ENCODE data around the gene DDAH1. TPM values are rescaled to one million over a fixed set of nuclear protein-coding genes. Genes with fewer than 3 reads are reported as not detected.

The DDAH1 gene
- total and polyA plus RNA-seq, 9 donors = 3.3 to 32.3 (median 11.7) TPM

DNA sequence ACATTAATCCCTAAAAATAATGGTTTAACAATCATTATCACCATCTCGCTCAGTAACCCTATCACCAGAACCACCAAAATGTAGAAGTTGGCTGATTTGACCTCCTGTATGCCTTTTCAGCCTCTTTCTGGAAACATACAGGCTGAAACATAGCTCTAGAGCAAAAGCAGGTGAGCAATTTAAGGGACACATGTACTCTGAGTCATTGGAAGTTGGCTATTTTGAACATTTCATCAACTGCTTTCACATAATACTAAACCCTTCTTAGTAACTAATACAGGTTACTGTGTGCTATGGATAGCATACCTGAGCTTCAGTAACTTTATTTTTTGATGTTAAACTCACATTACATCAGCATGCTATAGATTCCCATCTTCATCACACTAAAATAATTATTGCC is 19.8 kb upstream of the DDAH1 start:
- intact Hi-C loops (cut with DNase I) = no loop called here
- 94 to 99% (median 95%) methylated on average over 1 of the region's 1 CpG for WGBS, 3 donors
- TF ChIP-seq POLR2A (IDR thresholded peaks at IDR 0.05) = no peak
- TF ChIP-seq EP300 (IDR thresholded peaks at IDR 0.05) = no peak
- TF ChIP-seq, protein P1, sequence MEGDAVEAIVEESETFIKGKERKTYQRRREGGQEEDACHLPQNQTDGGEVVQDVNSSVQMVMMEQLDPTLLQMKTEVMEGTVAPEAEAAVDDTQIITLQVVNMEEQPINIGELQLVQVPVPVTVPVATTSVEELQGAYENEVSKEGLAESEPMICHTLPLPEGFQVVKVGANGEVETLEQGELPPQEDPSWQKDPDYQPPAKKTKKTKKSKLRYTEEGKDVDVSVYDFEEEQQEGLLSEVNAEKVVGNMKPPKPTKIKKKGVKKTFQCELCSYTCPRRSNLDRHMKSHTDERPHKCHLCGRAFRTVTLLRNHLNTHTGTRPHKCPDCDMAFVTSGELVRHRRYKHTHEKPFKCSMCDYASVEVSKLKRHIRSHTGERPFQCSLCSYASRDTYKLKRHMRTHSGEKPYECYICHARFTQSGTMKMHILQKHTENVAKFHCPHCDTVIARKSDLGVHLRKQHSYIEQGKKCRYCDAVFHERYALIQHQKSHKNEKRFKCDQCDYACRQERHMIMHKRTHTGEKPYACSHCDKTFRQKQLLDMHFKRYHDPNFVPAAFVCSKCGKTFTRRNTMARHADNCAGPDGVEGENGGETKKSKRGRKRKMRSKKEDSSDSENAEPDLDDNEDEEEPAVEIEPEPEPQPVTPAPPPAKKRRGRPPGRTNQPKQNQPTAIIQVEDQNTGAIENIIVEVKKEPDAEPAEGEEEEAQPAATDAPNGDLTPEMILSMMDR (IDR thresholded peaks at IDR 0.05) = no peak
- Histone ChIP-seq H3K9me3 (no peaks in the 10 kb centered on the region), H3K27ac (no peak overlapping the region), H3K27me3 (no peaks in the 10 kb centered on the region), H3K36me3 (no peaks in the 10 kb centered on the region), H3K4me1 (ENCODE audit: insufficient read depth) (no peaks in the 10 kb centered on the region), H3K4me3 (no peak overlapping the region)
- DNase-seq = no peak

DNA sequence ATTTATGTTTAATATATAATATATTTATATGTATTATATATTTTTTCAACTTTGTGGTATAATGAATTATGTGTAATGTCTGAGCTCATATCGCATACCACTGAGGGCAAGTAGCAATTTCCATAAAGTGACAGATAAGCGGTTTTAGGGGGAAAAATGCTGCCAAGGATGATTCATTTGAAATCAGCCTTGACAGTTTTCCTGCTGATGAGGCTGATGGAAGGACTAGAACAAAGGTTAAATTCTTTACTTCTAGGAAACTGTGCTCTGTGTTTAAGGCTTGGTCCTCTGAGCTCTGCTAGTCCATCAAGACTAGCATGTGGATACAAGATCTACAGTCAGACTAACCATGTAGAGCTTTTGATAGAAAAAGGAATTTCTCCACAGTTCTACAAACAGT is 19.3 kb upstream of the DDAH1 start:
- no peak for TF ChIP-seq POLR2A (IDR thresholded peaks at IDR 0.05)
- TF ChIP-seq, protein P1 (IDR thresholded peaks at IDR 0.05) = no peak
- no peak for TF ChIP-seq EP300 (IDR thresholded peaks at IDR 0.05)
- WGBS, 3 donors = 96 to 99% (median 97%) methylated on average over 2 of the region's 2 CpGs
- intact Hi-C loops (cut with DNase I) = no loop called here
- Histone ChIP-seq H3K36me3 (no peaks in the 10 kb centered on the region), H3K4me1 (ENCODE audit: insufficient read depth) (no peaks in the 10 kb centered on the region), H3K27ac (no peak overlapping the region), H3K4me3 (no peak overlapping the region), H3K9me3 (no peaks in the 10 kb centered on the region), H3K27me3 (no peaks in the 10 kb centered on the region)
- DNase-seq = no peak

DNA sequence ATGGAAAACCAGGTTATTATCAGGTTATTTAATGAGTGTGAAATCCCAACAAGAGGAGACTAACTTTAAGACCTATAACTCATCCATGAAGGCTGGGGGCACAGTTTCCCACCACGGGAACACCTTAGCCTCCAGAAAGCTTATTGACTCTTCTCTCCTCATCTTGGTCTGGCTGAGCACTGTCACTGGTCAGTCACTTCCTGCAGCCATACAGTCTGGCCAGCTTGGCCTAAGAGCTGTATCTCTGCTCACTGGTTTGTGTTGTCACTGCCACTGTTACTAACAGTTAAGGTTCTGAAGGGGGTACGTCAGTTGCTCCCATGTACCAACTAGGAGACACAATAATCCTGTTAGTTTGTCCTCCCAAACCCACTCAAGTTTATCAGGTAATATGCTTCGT is 16.7 kb upstream of the DDAH1 start:
- 91 to 95% (median 92%) methylated on average over 3 of the region's 3 CpGs for WGBS, 3 donors
- Histone ChIP-seq H3K27ac (no peak overlapping the region), H3K4me3 (no peak overlapping the region), H3K36me3 (no peaks in the 10 kb centered on the region), H3K9me3 (no peaks in the 10 kb centered on the region), H3K27me3 (no peaks in the 10 kb centered on the region), H3K4me1 (ENCODE audit: insufficient read depth) (no peaks in the 10 kb centered on the region)
- TF ChIP-seq EP300 (IDR thresholded peaks at IDR 0.05) (no peak), POLR2A (IDR thresholded peaks at IDR 0.05) (no peak)
- TF ChIP-seq, protein P1 (IDR thresholded peaks at IDR 0.05) = no peak
- no peak for DNase-seq
- intact Hi-C loops (cut with DNase I) = no loop called here

DNA sequence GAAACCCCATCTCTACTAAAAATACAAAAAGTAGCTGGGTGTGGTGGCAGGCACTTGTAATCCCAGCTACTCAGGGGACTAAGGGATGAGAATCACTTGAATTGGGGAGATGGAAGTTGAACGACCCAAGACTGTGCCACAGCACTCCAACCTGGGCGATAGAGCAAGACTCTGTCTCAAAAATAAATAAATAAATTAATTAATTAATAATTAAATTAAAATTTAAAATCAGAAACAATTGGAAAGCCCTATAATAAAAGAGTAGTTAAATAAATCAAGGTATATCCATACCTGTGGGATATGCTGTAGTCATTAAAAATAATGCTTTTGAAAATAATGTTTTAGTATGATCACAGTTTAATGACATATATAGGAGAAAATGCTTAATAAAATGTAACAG is 15.6 kb upstream of the DDAH1 start:
- no peaks in the 10 kb centered on the region for H3K4me1 ChIP-seq (ENCODE audit: insufficient read depth)
- no peaks in the 10 kb centered on the region for H3K27me3 ChIP-seq
- no peaks in the 10 kb centered on the region for H3K9me3 ChIP-seq
- H3K36me3 ChIP-seq = no peaks in the 10 kb centered on the region
- H3K27ac ChIP-seq = no peak overlapping the region
- no peak overlapping the region for H3K4me3 ChIP-seq
- DNase-seq = no peak
- 91 to 96% (median 95%) methylated on average over 2 of the region's 2 CpGs for WGBS, 3 donors
- intact Hi-C loops (cut with DNase I) = no loop called here
- TF ChIP-seq EP300 (IDR thresholded peaks at IDR 0.05) = no peak
- TF ChIP-seq, protein P1 (IDR thresholded peaks at IDR 0.05) = no peak
- TF ChIP-seq POLR2A (IDR thresholded peaks at IDR 0.05) = no peak

DNA sequence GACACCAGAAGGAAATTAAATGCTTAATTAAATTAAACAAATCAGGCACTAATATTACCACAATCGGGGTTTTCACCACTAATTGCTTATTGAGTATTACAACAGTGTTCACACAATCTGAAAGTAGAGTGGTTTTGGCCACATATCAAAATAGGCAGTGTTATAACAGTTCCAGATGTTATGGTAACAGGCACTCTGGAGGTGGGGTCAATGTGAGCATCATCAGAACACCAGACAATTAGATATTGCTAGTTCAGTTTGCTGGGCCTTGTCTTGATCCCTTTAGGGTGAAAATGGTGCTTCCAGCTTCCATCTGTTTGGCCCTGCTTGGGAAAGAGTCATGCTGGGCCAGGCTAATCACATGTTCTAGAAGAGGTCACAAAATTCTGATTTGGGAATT is 14.5 kb upstream of the DDAH1 start:
- WGBS, 3 donors = 88 to 97% (median 89%) methylated on average over 1 of the region's 1 CpG
- Histone ChIP-seq H3K4me3 (no peak overlapping the region), H3K27ac (no peak overlapping the region), H3K4me1 (ENCODE audit: insufficient read depth) (no peaks in the 10 kb centered on the region), H3K9me3 (no peaks in the 10 kb centered on the region), H3K36me3 (no peaks in the 10 kb centered on the region), H3K27me3 (no peaks in the 10 kb centered on the region)
- intact Hi-C loops (cut with DNase I) = no loop called here
- no peak for TF ChIP-seq POLR2A (IDR thresholded peaks at IDR 0.05)
- TF ChIP-seq, protein P1 (IDR thresholded peaks at IDR 0.05) = no peak
- DNase-seq = no peak

All from ovary (tissue), 9 donors.